Measurements from ENCODE around the gene MALT1.

MALT1 gene

DNA sequence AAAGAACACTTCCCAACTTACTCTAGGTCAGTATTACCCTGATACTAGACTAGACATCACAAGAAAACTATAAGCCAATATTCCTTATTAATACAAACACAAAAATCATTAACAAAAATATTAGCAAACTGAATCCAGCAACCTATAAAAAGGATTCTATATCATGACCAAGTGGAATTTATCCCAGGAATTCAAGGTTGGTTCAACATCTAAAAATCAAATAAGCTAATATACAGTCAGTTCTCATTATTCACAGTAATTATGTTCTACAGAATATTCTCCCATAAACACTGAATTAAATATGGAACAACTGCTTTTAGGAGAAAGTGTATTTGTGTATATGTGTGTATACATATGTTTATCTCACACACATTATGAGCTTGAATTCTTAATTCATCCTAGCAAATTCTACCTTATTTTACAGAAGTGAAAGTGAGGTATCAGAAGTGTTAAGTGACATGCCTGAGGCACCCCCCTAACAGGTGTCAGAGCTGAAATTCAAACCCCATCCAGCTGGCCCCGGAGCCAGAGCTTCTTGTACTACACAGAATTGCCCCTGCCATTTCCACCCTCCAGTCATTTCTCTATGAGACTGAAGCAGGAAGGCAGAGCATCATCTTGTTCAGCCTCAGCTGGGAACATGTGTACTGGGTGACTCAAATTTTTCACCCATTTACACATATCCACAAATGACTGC is 77.8 kb downstream of the MALT1 start:
- no peak for TF ChIP-seq MAX (IDR thresholded peaks at IDR 0.05; ENCODE audit: low read depth, low read length)
- TF ChIP-seq, protein P1, sequence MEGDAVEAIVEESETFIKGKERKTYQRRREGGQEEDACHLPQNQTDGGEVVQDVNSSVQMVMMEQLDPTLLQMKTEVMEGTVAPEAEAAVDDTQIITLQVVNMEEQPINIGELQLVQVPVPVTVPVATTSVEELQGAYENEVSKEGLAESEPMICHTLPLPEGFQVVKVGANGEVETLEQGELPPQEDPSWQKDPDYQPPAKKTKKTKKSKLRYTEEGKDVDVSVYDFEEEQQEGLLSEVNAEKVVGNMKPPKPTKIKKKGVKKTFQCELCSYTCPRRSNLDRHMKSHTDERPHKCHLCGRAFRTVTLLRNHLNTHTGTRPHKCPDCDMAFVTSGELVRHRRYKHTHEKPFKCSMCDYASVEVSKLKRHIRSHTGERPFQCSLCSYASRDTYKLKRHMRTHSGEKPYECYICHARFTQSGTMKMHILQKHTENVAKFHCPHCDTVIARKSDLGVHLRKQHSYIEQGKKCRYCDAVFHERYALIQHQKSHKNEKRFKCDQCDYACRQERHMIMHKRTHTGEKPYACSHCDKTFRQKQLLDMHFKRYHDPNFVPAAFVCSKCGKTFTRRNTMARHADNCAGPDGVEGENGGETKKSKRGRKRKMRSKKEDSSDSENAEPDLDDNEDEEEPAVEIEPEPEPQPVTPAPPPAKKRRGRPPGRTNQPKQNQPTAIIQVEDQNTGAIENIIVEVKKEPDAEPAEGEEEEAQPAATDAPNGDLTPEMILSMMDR (IDR thresholded peaks at IDR 0.05; ENCODE audit: low read depth, low read length), result no peak
- no peak for TF ChIP-seq POLR2A (IDR thresholded peaks at IDR 0.05; ENCODE audit: extremely low read depth, insufficient read length)
- TF ChIP-seq MYC (IDR thresholded peaks at IDR 0.05; ENCODE audit: low read depth, low read length), result no peak
- no peak overlapping the region for H3K4me3 ChIP-seq (ENCODE audit: low read depth, low read length)
- no peak for DNase-seq (ENCODE audit: low read depth)

GRCh38 chr18:58753976-58754375 is 82.7 kb downstream of the MALT1 start:
- TF ChIP-seq MAX (IDR thresholded peaks at IDR 0.05; ENCODE audit: low read depth, low read length), result no peak
- TF ChIP-seq, protein P1 (IDR thresholded peaks at IDR 0.05; ENCODE audit: low read depth, low read length), result no peak
- no peak for TF ChIP-seq POLR2A (IDR thresholded peaks at IDR 0.05; ENCODE audit: extremely low read depth, insufficient read length)
- no peak for TF ChIP-seq MYC (IDR thresholded peaks at IDR 0.05; ENCODE audit: low read depth, low read length)
- no peak overlapping the region for H3K4me3 ChIP-seq (ENCODE audit: low read depth, low read length)
- no peak for DNase-seq (ENCODE audit: low read depth)

DNA sequence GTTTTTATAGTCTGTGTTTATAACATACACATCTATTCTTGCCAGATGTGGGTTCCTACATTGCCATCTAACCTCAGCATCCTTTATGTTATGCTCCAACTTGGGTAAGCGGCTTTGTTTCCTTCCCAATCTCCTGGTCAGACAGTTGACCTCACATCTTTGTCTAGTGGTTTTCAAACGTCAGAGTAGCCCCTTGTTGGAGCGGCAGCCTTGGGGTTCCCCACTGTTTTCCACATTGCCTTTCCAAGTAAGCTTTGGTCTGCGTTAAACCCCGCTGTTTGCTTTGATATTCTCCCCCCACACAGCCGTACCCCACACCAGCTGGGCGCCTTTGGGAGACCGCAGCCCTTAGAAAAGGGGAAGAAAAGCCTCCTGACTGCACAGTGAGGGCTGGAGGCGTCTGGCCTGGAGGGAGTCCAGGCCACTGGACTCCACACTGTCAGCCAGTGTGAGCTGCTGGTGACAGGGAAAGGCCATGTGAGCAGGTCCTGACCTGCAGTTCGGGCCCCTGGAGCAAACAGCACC is 83.3 kb downstream of the MALT1 start:
- no peak overlapping the region for H3K4me3 ChIP-seq (ENCODE audit: low read depth, low read length)
- DNase-seq (ENCODE audit: low read depth), result peak; percentile 73
- no peak for TF ChIP-seq MYC (IDR thresholded peaks at IDR 0.05; ENCODE audit: low read depth, low read length)
- TF ChIP-seq, protein P1 (IDR thresholded peaks at IDR 0.05; ENCODE audit: low read depth, low read length), result no peak
- TF ChIP-seq MAX (IDR thresholded peaks at IDR 0.05; ENCODE audit: low read depth, low read length), result no peak
- no peak for TF ChIP-seq POLR2A (IDR thresholded peaks at IDR 0.05; ENCODE audit: extremely low read depth, insufficient read length)

DNA sequence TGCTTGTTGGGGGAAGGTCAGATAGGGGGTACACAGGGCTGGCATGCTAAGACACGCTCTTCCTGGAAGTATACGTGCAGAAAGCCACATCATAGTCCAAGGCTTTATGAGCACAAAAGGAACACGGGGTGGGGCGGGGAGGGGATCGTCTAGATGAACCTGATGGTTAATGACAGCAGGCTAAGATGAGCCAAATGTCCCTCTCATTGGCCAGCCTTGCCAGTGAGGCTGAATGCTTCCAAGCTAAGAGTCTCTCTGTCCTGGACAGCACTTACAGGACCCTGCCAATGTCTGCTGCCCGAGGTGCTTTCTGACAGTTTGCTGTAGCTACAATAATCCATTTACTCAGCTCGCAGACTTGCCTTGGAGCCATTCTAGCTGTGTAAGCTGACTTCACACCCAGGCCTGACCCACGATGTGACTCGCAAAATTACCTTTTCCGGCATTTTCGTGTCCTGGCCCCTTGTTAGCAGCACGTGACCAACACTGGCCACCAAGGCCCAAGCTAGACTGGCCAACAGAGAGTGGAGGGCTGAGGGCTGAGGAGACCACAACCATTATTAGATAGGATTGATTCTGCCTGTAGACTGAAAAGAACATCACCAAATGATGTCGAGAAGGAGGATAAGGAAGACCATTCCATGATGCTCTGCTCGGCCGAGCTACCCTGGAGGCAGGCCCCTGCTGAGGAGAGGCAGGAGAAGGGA is 84.2 kb downstream of the MALT1 start:
- DNase-seq (ENCODE audit: low read depth), result no peak

DNA sequence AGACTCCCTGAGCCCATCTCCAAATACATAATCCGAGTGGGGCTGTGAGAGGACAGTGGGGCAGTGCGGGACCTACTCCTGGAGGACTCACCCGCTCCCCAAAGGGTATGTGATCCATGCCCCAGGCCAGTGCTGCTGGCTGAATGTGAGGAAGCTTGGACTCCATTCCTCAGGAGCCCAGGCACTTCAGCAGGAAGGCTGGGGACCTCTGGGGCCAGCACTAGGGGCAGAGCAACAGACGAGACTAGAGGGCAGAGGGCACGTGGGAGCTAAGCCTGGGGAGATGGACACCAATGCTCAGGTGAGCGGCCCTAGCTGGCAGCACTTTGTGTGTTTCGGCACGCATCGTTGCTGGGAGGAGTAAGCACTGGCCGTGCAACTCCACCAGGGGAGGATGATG is 84.9 kb downstream of the MALT1 start:
- no peak for DNase-seq (ENCODE audit: low read depth)
- no peak for TF ChIP-seq MYC (IDR thresholded peaks at IDR 0.05; ENCODE audit: low read depth, low read length)
- TF ChIP-seq MAX (IDR thresholded peaks at IDR 0.05; ENCODE audit: low read depth, low read length), result no peak
- TF ChIP-seq, protein P1 (IDR thresholded peaks at IDR 0.05; ENCODE audit: low read depth, low read length), result no peak
- no peak for TF ChIP-seq POLR2A (IDR thresholded peaks at IDR 0.05; ENCODE audit: extremely low read depth, insufficient read length)
- no peak overlapping the region for H3K4me3 ChIP-seq (ENCODE audit: low read depth, low read length)

More for the DNA sequence above, 84.2 kb downstream of the MALT1 start:
- H3K4me3 ChIP-seq (ENCODE audit: low read depth, low read length), result no peak overlapping the region
- TF ChIP-seq, protein P1 (IDR thresholded peaks at IDR 0.05; ENCODE audit: low read depth, low read length), result no peak
- TF ChIP-seq MYC (IDR thresholded peaks at IDR 0.05; ENCODE audit: low read depth, low read length), result no peak
- no peak for TF ChIP-seq POLR2A (IDR thresholded peaks at IDR 0.05; ENCODE audit: extremely low read depth, insufficient read length)
- TF ChIP-seq MAX (IDR thresholded peaks at IDR 0.05; ENCODE audit: low read depth, low read length), result no peak

Data from NB4 (cell line).